IPS-11a (cell line): ENCODE results near the gene NOS2.
"Not testable (repeated sequence)": the region's sequence is repeated elsewhere in the genome, so short reads cannot be mapped to it uniquely, and the experiment has no call there.

Source experiments
- H3K4me3 ChIP-seq: one replicate; pipeline ENCODE4 v1.5.1; 2013; ENCODE audit warnings: low read depth, low read length, control low read depth

Gene NOS2

DNA sequence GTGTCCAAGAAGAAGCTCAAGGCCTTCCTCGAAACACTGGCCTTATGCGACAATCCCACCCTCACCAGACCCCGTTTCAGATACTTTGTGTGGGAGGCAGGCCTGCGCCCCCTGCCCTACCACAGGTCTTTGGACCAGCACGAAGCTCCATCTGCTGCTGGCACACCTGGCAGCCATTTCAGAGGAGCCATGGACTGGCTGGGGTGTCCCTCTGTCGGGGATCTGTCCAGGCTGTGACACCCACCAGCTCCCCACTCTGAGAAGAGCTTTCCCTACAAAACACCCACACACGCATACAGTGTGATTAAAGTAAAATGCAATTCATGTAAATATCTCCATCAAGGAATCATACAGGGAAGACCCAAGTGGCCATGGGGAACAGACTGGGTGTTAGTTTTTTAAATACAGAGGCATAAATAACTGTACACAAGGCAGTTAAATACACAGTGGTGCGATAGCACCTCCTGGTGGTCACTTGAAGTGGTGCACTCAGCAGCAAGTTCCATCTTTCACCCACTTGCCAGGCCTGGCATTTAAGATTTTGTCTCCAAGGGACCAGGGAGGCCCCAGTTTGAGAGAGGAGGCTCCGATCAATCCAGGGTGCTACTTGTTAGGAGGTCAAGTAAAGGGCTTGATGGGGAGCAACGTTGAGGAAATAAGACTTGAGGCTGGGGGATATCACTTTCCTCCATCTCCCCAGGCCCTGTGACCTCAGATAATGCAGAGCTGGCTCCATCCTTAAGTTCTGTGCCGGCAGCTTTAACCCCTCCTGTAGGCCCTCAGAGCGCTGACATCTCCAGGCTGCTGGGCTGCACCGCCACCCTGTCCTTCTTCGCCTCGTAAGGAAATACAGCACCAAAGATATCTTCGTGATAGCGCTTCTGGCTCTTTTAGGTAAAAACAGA lies 43.6 kb downstream of the NOS2 start:
- H3K4me3 ChIP-seq: no peak overlapping the region

GRCh38 chr17:27755706-27756466 lies 44.4 kb downstream of the NOS2 start:
- no peak overlapping the region for H3K4me3 ChIP-seq

DNA sequence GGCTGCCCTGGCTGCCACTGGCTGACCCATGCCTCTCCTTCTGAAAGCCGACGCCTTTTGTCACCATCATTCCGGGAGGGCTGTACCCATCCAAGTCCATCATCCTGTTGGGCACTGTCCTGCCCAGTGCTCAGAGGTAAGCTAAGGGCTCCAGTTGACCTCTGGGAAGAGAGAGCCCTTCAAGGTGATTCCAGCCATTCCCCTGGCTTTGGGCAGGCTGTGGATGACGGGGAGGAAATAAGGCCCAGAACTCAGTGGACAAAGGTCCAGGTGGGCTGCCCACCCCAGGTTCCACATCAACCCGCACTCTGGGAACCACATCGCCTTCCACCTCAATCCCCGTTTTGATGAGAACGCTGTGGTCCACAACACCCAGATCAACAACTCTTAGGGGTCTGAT lies 45.8 kb downstream of the NOS2 start:
- H3K4me3 ChIP-seq: no peak overlapping the region

- not testable (repeated sequence) for H3K4me3 ChIP-seq
Observed at GRCh38 chr17:27753726-27754125, 46.6 kb downstream of the NOS2 start.

GRCh38 chr17:27752831-27753619 lies 47.3 kb downstream of the NOS2 start:
- H3K4me3 ChIP-seq: not testable (repeated sequence)

DNA sequence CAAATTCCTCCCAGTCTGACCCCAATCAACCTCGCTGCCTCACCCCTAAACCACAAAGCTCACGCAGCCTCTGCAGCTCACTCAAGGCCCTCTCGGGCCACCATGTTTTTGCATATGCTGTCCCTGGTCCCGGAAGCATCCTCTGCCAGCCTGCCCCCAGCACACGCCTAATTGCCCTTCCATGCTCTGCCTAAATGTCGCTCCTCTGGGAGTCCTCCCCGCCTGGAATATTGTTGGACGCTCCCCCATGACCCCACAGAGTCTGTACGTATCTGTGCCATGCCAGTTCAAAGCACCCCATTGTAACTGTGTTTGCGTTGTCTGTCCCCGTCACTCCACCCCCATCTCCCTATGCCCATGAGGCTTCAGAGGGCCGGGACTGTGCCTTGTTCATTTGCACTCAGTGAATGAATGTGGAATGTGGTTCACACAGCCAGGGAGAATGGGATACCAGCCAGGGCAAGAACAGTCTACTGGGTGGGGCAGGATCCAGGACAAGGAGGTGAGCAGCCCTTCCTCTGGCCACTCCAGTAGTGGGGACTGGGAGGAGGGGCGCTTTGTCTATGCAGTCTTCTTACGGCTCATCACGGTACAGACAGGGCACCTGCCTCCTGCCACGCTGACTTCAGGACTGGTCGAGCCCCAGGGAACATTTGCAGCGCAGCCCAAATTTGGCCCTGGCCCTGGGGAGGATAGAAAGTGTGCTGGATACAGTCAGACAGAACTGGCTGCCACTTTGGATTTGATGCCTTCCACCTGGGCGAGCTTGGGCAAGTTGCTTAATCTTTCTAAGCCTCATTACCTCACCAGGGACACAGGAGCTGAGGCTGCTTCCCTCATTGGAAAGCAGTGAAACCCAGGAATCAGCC lies 48.5 kb downstream of the NOS2 start:
- H3K4me3 ChIP-seq: no peak overlapping the region

- no peak overlapping the region for H3K4me3 ChIP-seq
Observed at GRCh38 chr17:27751166-27751565, 49.2 kb downstream of the NOS2 start.

DNA sequence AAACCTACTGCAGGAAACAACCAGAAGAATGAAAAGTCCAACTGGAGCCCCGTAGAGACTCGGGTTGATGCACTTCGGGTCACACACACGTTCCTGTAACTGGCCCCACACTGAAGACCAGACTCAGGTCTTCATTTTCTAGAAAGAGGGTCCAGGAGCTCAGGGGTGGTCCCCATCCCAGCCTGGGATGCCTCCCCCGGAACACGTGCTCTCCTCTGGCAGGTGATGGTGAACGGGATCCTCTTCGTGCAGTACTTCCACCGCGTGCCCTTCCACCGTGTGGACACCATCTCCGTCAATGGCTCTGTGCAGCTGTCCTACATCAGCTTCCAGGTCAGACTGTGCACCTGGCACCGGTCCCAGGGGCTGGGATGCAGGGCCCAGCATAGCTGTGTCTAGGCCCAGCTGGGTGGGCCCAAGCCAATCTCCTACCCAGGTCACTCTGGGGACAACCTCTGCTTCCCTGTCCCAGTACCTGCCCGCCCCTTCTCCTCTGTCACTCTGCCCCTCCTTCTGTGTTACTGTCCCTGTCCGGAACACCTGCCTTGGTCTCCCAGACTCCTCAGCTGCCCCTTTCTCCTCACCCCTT lies 50.7 kb downstream of the NOS2 start:
- not testable (repeated sequence) for H3K4me3 ChIP-seq

DNA sequence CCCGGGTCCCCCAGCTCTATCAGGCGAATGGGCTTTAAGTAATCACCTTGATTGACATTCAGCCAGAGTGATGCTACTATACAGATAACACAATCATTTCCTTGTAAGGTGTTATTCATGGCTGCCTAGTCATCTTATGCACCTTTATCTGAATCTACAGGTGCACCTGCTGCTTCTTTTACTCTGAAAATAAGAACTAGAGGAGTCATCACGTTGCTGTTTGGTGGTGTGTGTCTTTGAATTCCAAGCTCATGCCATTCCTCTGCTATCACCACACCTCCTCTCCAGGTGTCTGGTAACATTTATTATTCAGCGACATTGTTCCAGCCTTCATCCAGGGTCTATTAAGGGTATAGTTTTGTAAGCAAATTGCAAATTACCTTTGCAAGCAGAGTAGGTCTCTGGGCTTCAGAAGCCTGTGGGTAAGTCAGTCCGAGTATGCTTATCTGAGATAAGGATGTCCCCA lies 51.9 kb downstream of the NOS2 start:
- no peak overlapping the region for H3K4me3 ChIP-seq

- H3K4me3 ChIP-seq: no peak overlapping the region
Observed at GRCh38 chr17:27747462-27748359, 52.6 kb downstream of the NOS2 start.

GRCh38 chr17:27746881-27747280 lies 53.4 kb downstream of the NOS2 start:
- H3K4me3 ChIP-seq: no peak overlapping the region

- H3K4me3 ChIP-seq: not testable (repeated sequence)
Observed at GRCh38 chr17:27746320-27746719, 54.0 kb downstream of the NOS2 start.

GRCh38 chr17:27745207-27745830 lies 55.0 kb downstream of the NOS2 start:
- not testable (repeated sequence) for H3K4me3 ChIP-seq

GRCh38 chr17:27743281-27743885 lies 56.9 kb downstream of the NOS2 start:
- H3K4me3 ChIP-seq: no peak overlapping the region

- no peak overlapping the region for H3K4me3 ChIP-seq
Observed at GRCh38 chr17:27741971-27742575, 58.3 kb downstream of the NOS2 start.

DNA sequence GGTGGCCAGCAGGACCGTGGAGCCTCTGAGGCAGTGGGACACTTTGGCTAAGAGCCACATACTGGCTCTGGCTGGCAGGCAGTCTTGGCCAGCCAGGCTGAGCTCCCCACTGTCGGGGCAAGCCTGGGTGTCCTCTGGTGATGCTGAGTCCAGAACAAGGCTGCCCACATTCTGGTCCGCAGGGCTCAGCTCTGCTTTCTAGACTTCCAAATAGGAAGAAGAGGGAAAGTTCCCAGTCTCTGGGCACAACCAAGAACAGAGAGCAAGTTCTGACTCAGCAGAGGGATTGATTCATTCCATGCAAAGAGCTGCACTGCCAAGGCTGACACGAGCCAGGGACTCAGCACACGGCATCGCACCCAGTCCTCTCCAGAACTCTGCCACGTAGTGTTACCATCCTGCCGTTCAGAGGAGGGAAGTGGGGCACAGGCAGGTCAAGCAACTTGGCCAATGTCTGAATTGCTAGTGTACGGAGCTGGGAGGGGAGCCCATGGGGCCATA lies 58.9 kb downstream of the NOS2 start:
- no peak overlapping the region for H3K4me3 ChIP-seq

DNA sequence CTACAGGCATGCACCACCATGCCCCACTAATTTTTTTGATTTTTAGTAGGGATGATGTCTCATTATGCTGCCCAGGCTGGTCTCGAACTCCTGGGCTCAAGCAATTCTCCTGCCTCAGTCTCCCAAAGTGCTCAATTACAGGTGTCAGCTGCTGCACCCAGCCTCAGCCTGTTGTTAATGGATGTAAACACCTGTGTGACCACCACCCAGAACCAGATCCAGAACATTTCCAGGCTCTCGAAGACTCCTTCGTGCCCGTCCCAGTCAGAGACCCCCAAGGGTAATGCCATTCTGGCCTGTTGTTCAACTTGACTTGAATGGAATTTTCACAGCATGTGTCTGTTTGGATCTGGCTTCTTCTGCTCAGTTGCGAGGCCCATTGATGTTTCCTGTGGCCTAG lies 59.8 kb downstream of the NOS2 start:
- not testable (repeated sequence) for H3K4me3 ChIP-seq
